HCT116 (cell line): ENCODE results near the gene FGF6.

Experiments
- CEBPB ChIP-seq: IDR thresholded peaks from 2 replicates; pipeline ENCODE4 v1.6.1; 2012; ENCODE audit warnings: low read depth
- EZH2phosphoT487 ChIP-seq: fragments of 200-600 bp; IDR thresholded peaks from 2 replicates; pipeline ENCODE4 v1.6.1; 2018; ENCODE audit warnings: antibody characterized with exemption, borderline replicate concordance
- MAX ChIP-seq: IDR thresholded peaks from 2 replicates; pipeline ENCODE4 v1.6.1; 2012
- POLR2A ChIP-seq: IDR thresholded peaks from 2 replicates; pipeline ENCODE4 v1.7.0; 2011; ENCODE audit warnings: borderline replicate concordance; ENCODE audit not compliant: insufficient read depth, insufficient read length; ENCODE audit errors: extremely low read depth
- POLR2AphosphoS5 ChIP-seq: IDR thresholded peaks from 2 replicates; pipeline ENCODE4 v1.6.1; 2011; ENCODE audit warnings: mild to moderate bottlenecking, low read depth, low read length, moderate library complexity
- ZNF274 ChIP-seq: fragments of 200-500 bp; sonication (Bioruptor generic); IDR thresholded peaks from 2 replicates; pipeline ENCODE4 v1.6.1; 2014; ENCODE audit warnings: mild to moderate bottlenecking, low read depth, low read length, inconsistent platforms
- TF ChIP-seq, protein P1 (sequence below), 3 experiments: fragments of 200-600 bp in 1 of 3; sonication (generic) in 1 of 3; IDR thresholded peaks in 2 of 3; conservative IDR thresholded peaks in 1 of 3; 2 replicates each; pipeline ENCODE4 v1.5.1; 2012 to 2017; ENCODE audit warnings: low read depth in 2 of 3, low read length in 2 of 3, antibody characterized with exemption in 1 of 3, borderline replicate concordance in 1 of 3, control low read depth in 1 of 3, mild to moderate bottlenecking in 1 of 3, mixed read lengths in 1 of 3, mixed run types in 1 of 3, moderate library complexity in 1 of 3; ENCODE audit not compliant: insufficient read depth in 1 of 3

DNA sequence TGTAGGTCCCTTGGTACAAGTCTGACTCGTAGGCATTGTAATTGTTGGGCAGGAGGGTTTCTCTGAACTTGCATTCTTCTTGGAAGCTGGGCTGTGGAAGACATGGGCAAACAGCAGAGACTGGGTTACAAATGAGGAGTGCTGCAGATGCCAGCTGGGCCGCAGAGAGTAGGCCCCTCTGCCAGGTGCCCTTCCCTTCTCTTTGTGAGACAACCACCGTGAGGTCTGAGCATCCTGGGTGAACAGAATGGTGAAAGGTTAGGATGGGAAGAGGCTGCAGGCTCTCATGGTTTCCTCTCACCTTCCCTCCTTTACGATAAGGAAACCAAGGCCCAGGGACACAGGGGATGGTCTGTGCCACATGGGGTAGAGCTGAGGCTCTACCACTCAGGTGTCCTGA is 11.3 kb downstream of the FGF6 start:
- TF ChIP-seq, protein P1, sequence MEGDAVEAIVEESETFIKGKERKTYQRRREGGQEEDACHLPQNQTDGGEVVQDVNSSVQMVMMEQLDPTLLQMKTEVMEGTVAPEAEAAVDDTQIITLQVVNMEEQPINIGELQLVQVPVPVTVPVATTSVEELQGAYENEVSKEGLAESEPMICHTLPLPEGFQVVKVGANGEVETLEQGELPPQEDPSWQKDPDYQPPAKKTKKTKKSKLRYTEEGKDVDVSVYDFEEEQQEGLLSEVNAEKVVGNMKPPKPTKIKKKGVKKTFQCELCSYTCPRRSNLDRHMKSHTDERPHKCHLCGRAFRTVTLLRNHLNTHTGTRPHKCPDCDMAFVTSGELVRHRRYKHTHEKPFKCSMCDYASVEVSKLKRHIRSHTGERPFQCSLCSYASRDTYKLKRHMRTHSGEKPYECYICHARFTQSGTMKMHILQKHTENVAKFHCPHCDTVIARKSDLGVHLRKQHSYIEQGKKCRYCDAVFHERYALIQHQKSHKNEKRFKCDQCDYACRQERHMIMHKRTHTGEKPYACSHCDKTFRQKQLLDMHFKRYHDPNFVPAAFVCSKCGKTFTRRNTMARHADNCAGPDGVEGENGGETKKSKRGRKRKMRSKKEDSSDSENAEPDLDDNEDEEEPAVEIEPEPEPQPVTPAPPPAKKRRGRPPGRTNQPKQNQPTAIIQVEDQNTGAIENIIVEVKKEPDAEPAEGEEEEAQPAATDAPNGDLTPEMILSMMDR (IDR thresholded peaks at IDR 0.05 in 2 of 3, conservative IDR thresholded peaks at IDR 0.05 in 1 of 3; ENCODE audit: borderline replicate concordance in 1 of 3, insufficient read depth in 1 of 3, low read depth in 2 of 3, low read length in 2 of 3), result no peak
- TF ChIP-seq POLR2A (no peak), CEBPB (no peak), POLR2AphosphoS5 (no peak), ZNF274 (no peak), MAX (no peak), EZH2phosphoT487 (no peak)
